ENCODE results near the gene ISYNA1. TPM values are rescaled to one million over a fixed set of nuclear protein-coding genes. Genes with fewer than 3 reads are reported as not detected.

ISYNA1 gene
- total and polyA plus RNA-seq, 2 of the 13 experiments (the other 11 are each of a cell fraction or from before 2014, with no cell fraction given): 29.6 to 48.5 TPM

DNA sequence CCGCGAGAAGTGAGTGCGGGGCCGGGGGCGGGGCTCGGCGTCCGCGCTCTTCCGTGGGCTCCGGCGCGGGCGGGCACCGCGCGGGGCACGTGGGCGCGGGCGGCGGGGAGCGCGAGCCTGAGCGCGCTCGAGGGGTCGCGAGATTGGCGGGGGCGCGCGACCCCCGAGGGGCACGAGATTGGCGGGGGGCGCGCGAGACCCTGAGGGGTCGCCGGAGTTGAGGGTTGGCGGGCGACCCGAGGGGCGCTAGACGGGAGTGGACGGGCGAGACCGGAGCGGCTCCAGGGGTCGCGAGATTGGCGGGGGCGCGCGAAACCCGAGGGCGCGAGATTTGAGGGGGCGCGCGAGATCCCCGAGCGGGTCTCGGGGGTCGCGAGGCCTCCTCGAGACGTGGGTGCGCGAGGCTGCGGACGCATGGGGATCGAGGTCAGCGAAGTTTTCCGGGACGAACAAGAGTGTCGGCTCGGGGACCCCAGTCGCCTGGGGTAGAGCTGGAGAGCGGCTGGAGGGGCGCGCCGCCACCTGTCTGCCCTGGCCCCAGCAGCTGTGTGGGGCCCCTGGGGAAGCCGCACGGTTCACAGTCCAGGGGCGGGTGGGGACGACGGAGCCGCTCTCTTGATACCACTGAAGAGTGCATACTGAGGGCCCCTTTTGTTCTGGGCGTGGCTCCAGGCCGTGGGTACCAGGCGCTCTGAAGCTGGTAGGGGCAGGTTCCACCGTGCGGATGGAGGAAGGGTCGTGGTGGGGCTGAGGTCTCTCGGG is 18.1 kb downstream of the ISYNA1 start (continued):
- TF ChIP-seq ZNF619 (CRISPR knock-in tag; IDR thresholded peaks at IDR 0.05): 0 out of 2 replicates have a peak, but pooled peaks have one; percentile 28
- TF ChIP-seq ZNF274 (CRISPR knock-in tag; IDR thresholded peaks at IDR 0.05): no peak
- 0 out of 2 replicates have a peak, but pooled peaks have one; percentile 11 for TF ChIP-seq NKX3-1 (CRISPR knock-in tag; IDR thresholded peaks at IDR 0.05)
- TF ChIP-seq ZBTB46 (CRISPR knock-in tag; IDR thresholded peaks at IDR 0.05; ENCODE audit: borderline replicate concordance): 0 out of 2 replicates have a peak, but pooled peaks have one; percentile 37
- TF ChIP-seq HES4 (CRISPR knock-in tag; IDR thresholded peaks at IDR 0.05; ENCODE audit: borderline replicate concordance): 0 out of 2 replicates have a peak, but pooled peaks have one; percentile 78
- 0 out of 2 replicates have a peak, but pooled peaks have one; percentile 20 for TF ChIP-seq MIXL1 (CRISPR knock-in tag; IDR thresholded peaks at IDR 0.05)
- no peak for TF ChIP-seq ZNF230 (CRISPR knock-in tag; IDR thresholded peaks at IDR 0.05)
- 0 out of 2 replicates have a peak, but pooled peaks have one; percentile 3 for TF ChIP-seq TOPORS (CRISPR knock-in tag; IDR thresholded peaks at IDR 0.05)
- TF ChIP-seq FOXA1 (IDR thresholded peaks at IDR 0.05): no peak
- TF ChIP-seq FOXA1 (CRISPR knock-in tag; IDR thresholded peaks at IDR 0.05): no peak
- peak; percentile 58 for TF ChIP-seq HOXA3 (CRISPR knock-in tag; IDR thresholded peaks at IDR 0.05)
- TF ChIP-seq MAZ (IDR thresholded peaks at IDR 0.05; ENCODE audit: borderline replicate concordance, low read depth, low read length): no peak
- peak; percentile 63 for TF ChIP-seq MAZ (CRISPR knock-in tag; IDR thresholded peaks at IDR 0.05; ENCODE audit: low read depth)
- TF ChIP-seq PHF21A (CRISPR knock-in tag; IDR thresholded peaks at IDR 0.05): peak; percentile 74
- peak; percentile 43; the same call in 1 of the 2 replicates for TF ChIP-seq BATF2 (CRISPR knock-in tag; IDR thresholded peaks at IDR 0.05)
- peak; percentile 36; the same call in 1 of the 2 replicates for TF ChIP-seq HDAC2 (CRISPR knock-in tag; IDR thresholded peaks at IDR 0.05)
- peak; percentile 40; the same call in 1 of the 2 replicates for TF ChIP-seq ZFP90 (CRISPR knock-in tag; IDR thresholded peaks at IDR 0.05; ENCODE audit: borderline replicate concordance)
- peak; percentile 86 for TF ChIP-seq ZNF670 (CRISPR knock-in tag; IDR thresholded peaks at IDR 0.05; ENCODE audit: borderline replicate concordance)
- peak; percentile 82; the same call in 1 of the 2 replicates for TF ChIP-seq ZNF333 (CRISPR knock-in tag; IDR thresholded peaks at IDR 0.05; ENCODE audit: borderline replicate concordance)
- TF ChIP-seq ZNF788 (CRISPR knock-in tag; IDR thresholded peaks at IDR 0.05; ENCODE audit: borderline replicate concordance): peak; percentile 62; the same call in 1 of the 2 replicates
- TF ChIP-seq SOX13 (IDR thresholded peaks at IDR 0.05): no peak
- TF ChIP-seq SOX13 (CRISPR knock-in tag; conservative IDR thresholded peaks at IDR 0.05 in 1 of 2, IDR thresholded peaks at IDR 0.05 in 1 of 2): no peak
- TF ChIP-seq, protein P1, sequence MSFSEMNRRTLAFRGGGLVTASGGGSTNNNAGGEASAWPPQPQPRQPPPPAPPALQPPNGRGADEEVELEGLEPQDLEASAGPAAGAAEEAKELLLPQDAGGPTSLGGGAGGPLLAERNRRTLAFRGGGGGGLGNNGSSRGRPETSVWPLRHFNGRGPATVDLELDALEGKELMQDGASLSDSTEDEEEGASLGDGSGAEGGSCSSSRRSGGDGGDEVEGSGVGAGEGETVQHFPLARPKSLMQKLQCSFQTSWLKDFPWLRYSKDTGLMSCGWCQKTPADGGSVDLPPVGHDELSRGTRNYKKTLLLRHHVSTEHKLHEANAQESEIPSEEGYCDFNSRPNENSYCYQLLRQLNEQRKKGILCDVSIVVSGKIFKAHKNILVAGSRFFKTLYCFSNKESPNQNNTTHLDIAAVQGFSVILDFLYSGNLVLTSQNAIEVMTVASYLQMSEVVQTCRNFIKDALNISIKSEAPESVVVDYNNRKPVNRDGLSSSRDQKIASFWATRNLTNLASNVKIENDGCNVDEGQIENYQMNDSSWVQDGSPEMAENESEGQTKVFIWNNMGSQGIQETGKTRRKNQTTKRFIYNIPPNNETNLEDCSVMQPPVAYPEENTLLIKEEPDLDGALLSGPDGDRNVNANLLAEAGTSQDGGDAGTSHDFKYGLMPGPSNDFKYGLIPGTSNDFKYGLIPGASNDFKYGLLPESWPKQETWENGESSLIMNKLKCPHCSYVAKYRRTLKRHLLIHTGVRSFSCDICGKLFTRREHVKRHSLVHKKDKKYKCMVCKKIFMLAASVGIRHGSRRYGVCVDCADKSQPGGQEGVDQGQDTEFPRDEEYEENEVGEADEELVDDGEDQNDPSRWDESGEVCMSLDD (CRISPR knock-in tag; IDR thresholded peaks at IDR 0.05; ENCODE audit: borderline replicate concordance): peak; percentile 73; the same call in 1 of the 2 replicates
- TF ChIP-seq ZNF329 (CRISPR knock-in tag; IDR thresholded peaks at IDR 0.05; ENCODE audit: low read depth): no peak
- TF ChIP-seq SAP130 (CRISPR knock-in tag; IDR thresholded peaks at IDR 0.05; ENCODE audit: low read depth): peak; percentile 80
- peak; percentile 85 for TF ChIP-seq HDAC1 (CRISPR knock-in tag; IDR thresholded peaks at IDR 0.05)
